SK-N-MC (cell line): ENCODE results near the gene SH3GL3.

ENCODE experiments used
- EZH2 ChIP-seq: fragments of 200-600 bp; sonication (generic); IDR thresholded peaks from one replicate; pipeline ENCODE4 v1.6.1; 2017; ENCODE audit warnings: antibody characterized with exemption
- POLR2AphosphoS5 ChIP-seq: IDR thresholded peaks from 2 replicates; pipeline ENCODE4 v1.6.1; 2012; ENCODE audit warnings: mild to moderate bottlenecking, low read depth, low read length, borderline replicate concordance

DNA sequence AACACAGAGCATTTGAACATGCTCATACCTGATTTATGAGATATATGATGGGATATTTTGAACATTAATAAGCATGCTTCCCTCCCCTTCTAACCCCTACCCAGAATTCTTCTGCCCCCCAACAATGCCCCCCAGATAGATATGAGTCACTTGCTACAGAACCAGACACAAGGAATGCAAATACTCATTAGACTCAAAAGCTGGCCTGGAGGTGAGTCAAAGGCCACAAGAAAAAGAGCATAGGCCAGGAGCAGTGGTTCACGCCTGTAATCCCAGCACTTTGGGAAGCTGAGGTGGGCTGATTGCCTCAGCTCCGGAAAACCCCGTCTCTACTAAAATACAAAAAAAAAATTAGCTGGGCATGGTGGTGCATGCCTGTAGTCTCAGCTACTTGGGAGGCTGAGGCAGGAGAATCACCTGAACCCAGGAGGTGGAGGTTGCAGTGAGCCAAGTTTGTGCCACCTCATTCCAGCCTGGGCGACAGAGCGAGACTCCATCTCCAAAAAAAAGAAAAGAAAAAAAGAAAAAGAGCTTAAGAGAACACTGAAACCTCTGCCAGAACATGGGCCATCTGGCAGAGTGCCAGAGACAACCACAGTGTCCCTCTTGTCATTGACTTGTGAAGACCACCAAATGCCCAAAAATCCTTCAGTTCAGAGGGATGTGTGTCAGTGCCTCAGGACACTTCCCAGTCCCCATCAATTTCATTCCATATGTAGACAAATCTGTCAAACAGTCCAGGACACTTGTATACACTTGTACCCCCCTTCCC, 3.9 kb upstream of the SH3GL3 start:
- TF ChIP-seq EZH2 (no peak), POLR2AphosphoS5 (no peak)
